PFSK-1 (cell line): ENCODE results near the gene MIX23.

Experiments used
- POLR2AphosphoS5 ChIP-seq: IDR thresholded peaks from 2 replicates; pipeline ENCODE4 v1.6.1; 2012; ENCODE audit warnings: low read depth, mild to moderate bottlenecking, control low read depth, low read length, moderate library complexity
- SIN3A ChIP-seq: IDR thresholded peaks from 2 replicates; pipeline ENCODE4 v1.6.1; 2012; ENCODE audit warnings: mild to moderate bottlenecking, low read length, moderate library complexity, borderline replicate concordance; ENCODE audit not compliant: insufficient read depth
- TAF1 ChIP-seq: IDR thresholded peaks from 2 replicates; pipeline ENCODE4 v1.6.1; 2012; ENCODE audit warnings: low read length, control low read depth, borderline replicate concordance; ENCODE audit not compliant: insufficient read depth
- TF ChIP-seq, protein P1 (sequence below), 2 experiments: IDR thresholded peaks; 2 replicates each; pipeline versions ENCODE4 v1.6.1 to v1.8.0; 2011 to 2012; ENCODE audit warnings: low read depth in 2 of 2, low read length in 2 of 2, control low read depth in 1 of 2, inconsistent platforms in 1 of 2, mild to moderate bottlenecking in 1 of 2, moderate library complexity in 1 of 2; ENCODE audit not compliant: insufficient read depth in 1 of 2

DNA sequence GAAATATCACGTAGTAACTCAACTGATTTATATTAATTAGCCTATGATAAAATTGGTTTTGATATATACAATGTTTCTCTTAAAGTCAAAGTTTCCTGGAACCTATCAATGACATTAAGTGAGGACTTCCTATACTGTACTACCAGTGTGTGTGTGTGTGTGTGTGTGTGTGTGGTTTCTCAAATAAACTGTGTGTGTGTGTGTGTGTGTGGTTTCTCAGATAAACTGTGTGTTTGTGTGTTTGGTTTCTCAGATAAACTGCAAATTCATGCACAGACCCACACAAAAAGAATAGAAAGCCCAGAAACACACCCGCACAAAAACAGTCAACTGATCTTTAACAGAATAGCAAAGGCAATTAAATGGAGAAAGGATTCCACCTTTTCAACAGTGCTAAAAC lies 47.3 kb upstream of the MIX23 start:
- no peak for TF ChIP-seq POLR2AphosphoS5
- TF ChIP-seq TAF1, result no peak
- TF ChIP-seq, protein P1, sequence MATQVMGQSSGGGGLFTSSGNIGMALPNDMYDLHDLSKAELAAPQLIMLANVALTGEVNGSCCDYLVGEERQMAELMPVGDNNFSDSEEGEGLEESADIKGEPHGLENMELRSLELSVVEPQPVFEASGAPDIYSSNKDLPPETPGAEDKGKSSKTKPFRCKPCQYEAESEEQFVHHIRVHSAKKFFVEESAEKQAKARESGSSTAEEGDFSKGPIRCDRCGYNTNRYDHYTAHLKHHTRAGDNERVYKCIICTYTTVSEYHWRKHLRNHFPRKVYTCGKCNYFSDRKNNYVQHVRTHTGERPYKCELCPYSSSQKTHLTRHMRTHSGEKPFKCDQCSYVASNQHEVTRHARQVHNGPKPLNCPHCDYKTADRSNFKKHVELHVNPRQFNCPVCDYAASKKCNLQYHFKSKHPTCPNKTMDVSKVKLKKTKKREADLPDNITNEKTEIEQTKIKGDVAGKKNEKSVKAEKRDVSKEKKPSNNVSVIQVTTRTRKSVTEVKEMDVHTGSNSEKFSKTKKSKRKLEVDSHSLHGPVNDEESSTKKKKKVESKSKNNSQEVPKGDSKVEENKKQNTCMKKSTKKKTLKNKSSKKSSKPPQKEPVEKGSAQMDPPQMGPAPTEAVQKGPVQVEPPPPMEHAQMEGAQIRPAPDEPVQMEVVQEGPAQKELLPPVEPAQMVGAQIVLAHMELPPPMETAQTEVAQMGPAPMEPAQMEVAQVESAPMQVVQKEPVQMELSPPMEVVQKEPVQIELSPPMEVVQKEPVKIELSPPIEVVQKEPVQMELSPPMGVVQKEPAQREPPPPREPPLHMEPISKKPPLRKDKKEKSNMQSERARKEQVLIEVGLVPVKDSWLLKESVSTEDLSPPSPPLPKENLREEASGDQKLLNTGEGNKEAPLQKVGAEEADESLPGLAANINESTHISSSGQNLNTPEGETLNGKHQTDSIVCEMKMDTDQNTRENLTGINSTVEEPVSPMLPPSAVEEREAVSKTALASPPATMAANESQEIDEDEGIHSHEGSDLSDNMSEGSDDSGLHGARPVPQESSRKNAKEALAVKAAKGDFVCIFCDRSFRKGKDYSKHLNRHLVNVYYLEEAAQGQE (IDR thresholded peaks at IDR 0.05; ENCODE audit: insufficient read depth in 1 of 2, low read depth in 2 of 2, low read length in 2 of 2), result no peak
- TF ChIP-seq SIN3A, result no peak
